CD4-positive, alpha-beta T cell treated with Interleukin-15 for 4 hours (primary cell): Measurements from ENCODE around the gene TAF4.

ENCODE experiments used
- DNase-seq: peaks from one replicate; pipeline ENCODE4 v3.0.0-alpha.2; 2020; ENCODE audit warnings: low spot score

TAF4 gene

GRCh38 chr20:62044631-62045030 is 21.1 kb downstream of the TAF4 start:
- DNase-seq, result no peak

GRCh38 chr20:62043131-62043914 is 22.4 kb downstream of the TAF4 start:
- DNase-seq, result no peak

- DNase-seq, result no peak
These were observed 23.5 kb downstream of the TAF4 start for GRCh38 chr20:62042025-62042820.

GRCh38 chr20:62040933-62041332 is 24.7 kb downstream of the TAF4 start:
- no peak for DNase-seq

- DNase-seq, result no peak
These were observed 25.2 kb downstream of the TAF4 start for GRCh38 chr20:62040381-62040922.

GRCh38 chr20:62039738-62040137 is 25.9 kb downstream of the TAF4 start:
- no peak for DNase-seq

- DNase-seq, result no peak
These were observed 32.9 kb downstream of the TAF4 start for GRCh38 chr20:62032609-62033368.

- no peak for DNase-seq
These were observed 34.1 kb downstream of the TAF4 start for GRCh38 chr20:62031462-62032092.

GRCh38 chr20:62030834-62031434 is 34.7 kb downstream of the TAF4 start:
- peak; percentile 49 for DNase-seq

GRCh38 chr20:62030357-62030756 is 35.3 kb downstream of the TAF4 start:
- no peak for DNase-seq

GRCh38 chr20:62029949-62030348 is 35.7 kb downstream of the TAF4 start:
- DNase-seq, result no peak

- DNase-seq, result no peak
These were observed 36.4 kb downstream of the TAF4 start for GRCh38 chr20:62029296-62029695.

GRCh38 chr20:62028384-62028783 is 37.3 kb downstream of the TAF4 start:
- DNase-seq, result no peak

GRCh38 chr20:62027698-62028321 is 37.9 kb downstream of the TAF4 start:
- no peak for DNase-seq

GRCh38 chr20:62027116-62027515 is 38.6 kb downstream of the TAF4 start:
- DNase-seq, result no peak

GRCh38 chr20:62026564-62026856 is 39.2 kb downstream of the TAF4 start:
- no peak for DNase-seq

- no peak for DNase-seq
These were observed 39.7 kb downstream of the TAF4 start for GRCh38 chr20:62025832-62026563.

GRCh38 chr20:62025394-62025793 is 40.3 kb downstream of the TAF4 start:
- DNase-seq, result no peak

GRCh38 chr20:62023935-62024334 is 41.7 kb downstream of the TAF4 start:
- DNase-seq, result no peak

GRCh38 chr20:62022575-62023139 is 43.0 kb downstream of the TAF4 start:
- no peak for DNase-seq
